ENCODE data around the gene ITPRID1. TPM values are rescaled to one million over a fixed set of nuclear protein-coding genes. Genes with fewer than 3 reads are reported as not detected.

Gene ITPRID1
- total RNA-seq, 1 donor from 2014 or later, result not detected

DNA sequence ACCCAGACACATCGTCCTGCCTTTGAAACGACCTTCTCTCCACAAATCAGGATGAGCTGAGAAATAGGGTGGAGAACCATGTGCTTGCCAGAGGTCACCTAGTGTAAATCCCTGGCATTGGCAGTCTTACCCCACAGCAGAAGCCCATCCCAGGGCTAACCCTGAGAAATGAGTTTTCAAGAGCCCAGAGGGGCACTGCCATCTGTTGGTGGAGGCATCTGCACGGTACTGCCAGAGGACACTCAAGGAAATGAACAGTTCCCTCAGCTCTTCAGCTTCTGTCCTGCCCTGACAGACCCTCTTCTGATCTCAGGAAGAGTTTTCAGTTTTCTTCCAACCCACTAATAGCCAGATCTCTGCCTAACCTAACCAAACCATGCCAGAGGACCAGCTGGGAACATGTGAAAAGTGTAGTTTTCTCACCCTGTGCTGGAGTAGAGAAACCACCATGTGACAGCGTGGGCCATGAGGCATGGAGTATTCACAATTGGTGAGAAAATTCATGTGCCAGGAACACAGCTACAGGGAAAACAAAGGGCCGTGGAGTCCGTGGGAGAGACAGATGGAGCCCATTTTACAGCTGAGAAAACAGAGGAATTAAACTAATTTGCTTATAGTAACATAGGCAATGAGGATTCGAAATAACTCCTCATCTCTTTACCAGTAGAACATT is 37.7 kb upstream of the ITPRID1 start:
- Mint-ChIP-seq H3K36me3 (no peaks in the 10 kb centered on the region), H3K27ac (no peak overlapping the region), H3K9me3 (no peaks in the 10 kb centered on the region), H3K4me1 (peaks cover 13% of the 10 kb centered on the region), H3K4me3 (no peak overlapping the region), H3K27me3 (ENCODE audit: low read depth) (peaks cover 12% of the 10 kb centered on the region)
- DNase-seq (ENCODE audit: low spot score in 2 of 2, unreplicated experiment in 2 of 2), result no peak
- TF ChIP-seq, protein P1, sequence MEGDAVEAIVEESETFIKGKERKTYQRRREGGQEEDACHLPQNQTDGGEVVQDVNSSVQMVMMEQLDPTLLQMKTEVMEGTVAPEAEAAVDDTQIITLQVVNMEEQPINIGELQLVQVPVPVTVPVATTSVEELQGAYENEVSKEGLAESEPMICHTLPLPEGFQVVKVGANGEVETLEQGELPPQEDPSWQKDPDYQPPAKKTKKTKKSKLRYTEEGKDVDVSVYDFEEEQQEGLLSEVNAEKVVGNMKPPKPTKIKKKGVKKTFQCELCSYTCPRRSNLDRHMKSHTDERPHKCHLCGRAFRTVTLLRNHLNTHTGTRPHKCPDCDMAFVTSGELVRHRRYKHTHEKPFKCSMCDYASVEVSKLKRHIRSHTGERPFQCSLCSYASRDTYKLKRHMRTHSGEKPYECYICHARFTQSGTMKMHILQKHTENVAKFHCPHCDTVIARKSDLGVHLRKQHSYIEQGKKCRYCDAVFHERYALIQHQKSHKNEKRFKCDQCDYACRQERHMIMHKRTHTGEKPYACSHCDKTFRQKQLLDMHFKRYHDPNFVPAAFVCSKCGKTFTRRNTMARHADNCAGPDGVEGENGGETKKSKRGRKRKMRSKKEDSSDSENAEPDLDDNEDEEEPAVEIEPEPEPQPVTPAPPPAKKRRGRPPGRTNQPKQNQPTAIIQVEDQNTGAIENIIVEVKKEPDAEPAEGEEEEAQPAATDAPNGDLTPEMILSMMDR (IDR thresholded peaks at IDR 0.05; ENCODE audit: unreplicated experiment), result no peak

DNA sequence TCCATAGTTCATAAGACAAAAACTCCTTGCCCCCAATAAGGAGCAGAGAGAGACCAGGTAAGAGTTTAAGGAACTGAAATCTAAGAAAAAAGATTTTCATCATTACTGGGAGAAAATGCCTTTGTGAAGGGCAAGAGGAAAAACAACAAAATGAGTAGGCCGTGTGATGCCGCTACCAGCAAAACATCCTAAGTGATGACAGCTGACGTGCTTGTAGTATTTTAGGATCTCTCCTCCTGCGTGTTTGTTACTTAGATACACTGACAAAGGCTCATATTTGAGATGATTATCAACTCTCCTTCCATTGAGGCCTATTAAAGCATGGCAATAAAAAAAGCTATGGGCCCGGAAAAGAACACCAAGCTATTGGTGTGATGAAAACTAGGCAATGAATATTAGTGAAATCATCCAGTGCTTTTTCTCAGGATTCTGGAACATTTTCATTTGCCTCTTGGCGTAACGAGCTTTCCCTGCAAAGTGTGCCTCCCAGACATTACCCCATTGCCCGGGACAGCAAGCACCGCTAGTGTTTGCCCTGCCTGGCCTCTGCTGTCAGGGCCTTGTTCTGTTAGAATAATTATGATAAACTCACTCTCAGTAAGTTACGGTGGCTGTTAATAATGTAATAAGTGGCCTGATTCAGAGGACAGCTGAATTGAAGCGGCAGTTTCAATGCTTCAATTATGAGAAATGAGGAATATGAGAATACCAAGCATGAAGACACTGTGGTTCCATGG is 36.8 kb upstream of the ITPRID1 start:
- Mint-ChIP-seq H3K4me3 (no peak overlapping the region), H3K27ac (no peak overlapping the region), H3K36me3 (no peaks in the 10 kb centered on the region), H3K4me1 (peaks cover 13% of the 10 kb centered on the region), H3K9me3 (no peaks in the 10 kb centered on the region), H3K27me3 (ENCODE audit: low read depth) (peaks cover 3% of the 10 kb centered on the region)
- no peak for DNase-seq (ENCODE audit: low spot score in 2 of 2, unreplicated experiment in 2 of 2)
- TF ChIP-seq, protein P1 (IDR thresholded peaks at IDR 0.05; ENCODE audit: unreplicated experiment), result no peak

DNA sequence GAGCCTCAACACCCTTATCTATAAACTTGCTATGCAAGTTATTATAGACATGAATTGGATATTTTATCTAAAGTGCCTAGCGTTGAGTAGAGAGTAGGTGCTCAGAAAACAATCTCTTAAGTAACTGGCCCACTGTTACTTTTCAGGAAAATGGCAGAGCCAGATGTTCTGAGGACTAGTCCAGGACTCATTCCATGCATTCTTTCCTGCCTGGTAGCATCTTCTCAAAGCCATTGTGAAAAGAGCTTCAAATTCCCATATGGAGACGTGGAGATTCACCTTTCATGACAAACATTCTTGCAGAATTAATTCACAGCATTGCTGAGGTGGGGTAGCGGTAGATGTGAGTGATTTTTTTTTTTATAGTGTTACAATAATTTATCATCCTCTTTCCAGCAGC is 35.9 kb upstream of the ITPRID1 start:
- H3K9me3 Mint-ChIP-seq, result no peaks in the 10 kb centered on the region
- TF ChIP-seq, protein P1 (IDR thresholded peaks at IDR 0.05; ENCODE audit: unreplicated experiment), result no peak
- H3K36me3 Mint-ChIP-seq, result no peaks in the 10 kb centered on the region
- no peak overlapping the region for H3K4me3 Mint-ChIP-seq
- peaks cover 13% of the 10 kb centered on the region for H3K4me1 Mint-ChIP-seq
- no peak for DNase-seq (ENCODE audit: low spot score in 2 of 2, unreplicated experiment in 2 of 2)
- H3K27ac Mint-ChIP-seq, result no peak overlapping the region
- H3K27me3 Mint-ChIP-seq (ENCODE audit: low read depth), result peaks cover 5% of the 10 kb centered on the region

DNA sequence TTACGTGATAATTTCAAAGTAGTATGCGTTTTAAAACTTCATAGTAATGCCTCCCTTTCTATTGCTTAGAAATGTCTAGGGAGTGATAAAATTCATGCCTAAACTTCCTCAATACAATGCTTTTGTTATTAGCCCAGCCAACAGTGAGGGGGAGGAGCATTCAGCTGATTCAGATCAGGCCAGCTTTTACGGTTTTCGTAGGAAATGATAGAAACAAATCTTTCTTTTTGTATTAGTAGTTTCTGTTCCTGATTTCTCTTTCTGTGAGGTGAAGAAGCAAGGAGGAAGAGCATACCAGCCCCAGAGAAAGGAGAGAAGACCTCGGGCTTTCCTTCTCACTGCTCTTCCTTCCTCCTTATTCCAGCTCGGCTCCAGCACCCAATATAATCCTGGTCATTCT is 35.2 kb upstream of the ITPRID1 start:
- H3K4me3 Mint-ChIP-seq, result no peak overlapping the region
- H3K27ac Mint-ChIP-seq, result no peak overlapping the region
- H3K27me3 Mint-ChIP-seq (ENCODE audit: low read depth), result peaks cover 5% of the 10 kb centered on the region
- TF ChIP-seq, protein P1 (IDR thresholded peaks at IDR 0.05; ENCODE audit: unreplicated experiment), result no peak
- DNase-seq (ENCODE audit: low spot score in 2 of 2, unreplicated experiment in 2 of 2), result no peak
- H3K4me1 Mint-ChIP-seq, result peaks cover 13% of the 10 kb centered on the region
- no peaks in the 10 kb centered on the region for H3K9me3 Mint-ChIP-seq
- H3K36me3 Mint-ChIP-seq, result no peaks in the 10 kb centered on the region

DNA sequence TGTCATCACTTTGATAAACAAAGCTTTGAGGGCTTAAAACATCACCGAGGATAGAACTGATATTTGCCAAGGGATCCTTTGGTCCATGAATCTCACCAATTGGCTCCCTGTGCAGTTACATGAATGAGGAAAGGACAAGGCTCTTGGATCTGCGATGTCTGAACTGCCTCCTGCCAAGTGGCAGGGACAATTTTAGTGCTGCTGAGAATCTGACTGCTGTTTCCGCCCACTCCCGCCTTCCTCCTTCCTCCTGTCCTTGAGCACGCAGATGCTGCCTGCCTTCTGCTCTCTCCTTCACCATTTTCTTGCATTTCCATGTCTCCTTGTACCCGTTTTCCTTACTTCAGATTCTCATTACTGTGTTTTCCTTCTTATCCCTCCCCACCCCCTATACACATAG is 26.8 kb upstream of the ITPRID1 start:
- TF ChIP-seq, protein P1 (IDR thresholded peaks at IDR 0.05; ENCODE audit: unreplicated experiment), result no peak

More for the DNA sequence above, 26.8 kb upstream of the ITPRID1 start:
- DNase-seq (ENCODE audit: low spot score in 2 of 2, unreplicated experiment in 2 of 2), result no peak
- Mint-ChIP-seq H3K36me3 (no peaks in the 10 kb centered on the region), H3K9me3 (peaks cover 3% of the 10 kb centered on the region), H3K4me1 (no peaks in the 10 kb centered on the region), H3K27ac (no peak overlapping the region), H3K4me3 (no peak overlapping the region), H3K27me3 (ENCODE audit: low read depth) (peaks cover 27% of the 10 kb centered on the region)

All from mesothelial cell of epicardium (in vitro differentiated cells).